ENCODE results near the gene RAB6B. TPM values are rescaled to one million over a fixed set of nuclear protein-coding genes. Genes with fewer than 3 reads are reported as not detected.

Gene RAB6B
- total RNA-seq, 6 experiments from 2014 or later = 1.6 to 5.4 (median 2.1) TPM

GRCh38 chr3:133843634-133844033 is 52.0 kb downstream of the RAB6B start:
- peak; percentile 43 for DNase-seq
- H3K27ac Mint-ChIP-seq = no peak overlapping the region
- H3K27me3 Mint-ChIP-seq (ENCODE audit: insufficient read depth) = peaks cover 14% of the 10 kb centered on the region
- no peaks in the 10 kb centered on the region for H3K9me3 Mint-ChIP-seq
- TF ChIP-seq CTCF (IDR thresholded peaks at IDR 0.05) = no peak
- H3K4me1 Mint-ChIP-seq (ENCODE audit: low read depth) = peaks cover 9% of the 10 kb centered on the region; the same call in 1 of the 2 replicates
- no peak overlapping the region for H3K4me3 Mint-ChIP-seq
- H3K36me3 Mint-ChIP-seq (ENCODE audit: low read depth) = no peaks in the 10 kb centered on the region

GRCh38 chr3:133842158-133842557 is 53.5 kb downstream of the RAB6B start:
- H3K4me3 Mint-ChIP-seq = no peak overlapping the region
- no peak for DNase-seq
- peaks cover 11% of the 10 kb centered on the region for H3K27me3 Mint-ChIP-seq (ENCODE audit: insufficient read depth)
- no peaks in the 10 kb centered on the region for H3K9me3 Mint-ChIP-seq
- no peak overlapping the region for H3K27ac Mint-ChIP-seq
- peaks cover 9% of the 10 kb centered on the region; the same call in 1 of the 2 replicates for H3K4me1 Mint-ChIP-seq (ENCODE audit: low read depth)
- H3K36me3 Mint-ChIP-seq (ENCODE audit: low read depth) = no peaks in the 10 kb centered on the region
- TF ChIP-seq CTCF (IDR thresholded peaks at IDR 0.05) = no peak

- H3K4me3 Mint-ChIP-seq = no peak overlapping the region
- peaks cover 9% of the 10 kb centered on the region; the same call in 1 of the 2 replicates for H3K4me1 Mint-ChIP-seq (ENCODE audit: low read depth)
- no peak for TF ChIP-seq CTCF (IDR thresholded peaks at IDR 0.05)
- DNase-seq = no peak
- no peaks in the 10 kb centered on the region for H3K9me3 Mint-ChIP-seq
- peaks cover 9% of the 10 kb centered on the region for H3K27me3 Mint-ChIP-seq (ENCODE audit: insufficient read depth)
- no peak overlapping the region for H3K27ac Mint-ChIP-seq
- H3K36me3 Mint-ChIP-seq (ENCODE audit: low read depth) = no peaks in the 10 kb centered on the region
These were observed 54.5 kb downstream of the RAB6B start for GRCh38 chr3:133841196-133841595.

- peaks cover 10% of the 10 kb centered on the region for H3K27me3 Mint-ChIP-seq (ENCODE audit: insufficient read depth)
- H3K9me3 Mint-ChIP-seq = no peaks in the 10 kb centered on the region
- no peak overlapping the region for H3K27ac Mint-ChIP-seq
- H3K4me3 Mint-ChIP-seq = no peak overlapping the region
- DNase-seq = no peak
- no peak for TF ChIP-seq CTCF (IDR thresholded peaks at IDR 0.05)
- peaks cover 9% of the 10 kb centered on the region; the same call in 1 of the 2 replicates for H3K4me1 Mint-ChIP-seq (ENCODE audit: low read depth)
- no peaks in the 10 kb centered on the region for H3K36me3 Mint-ChIP-seq (ENCODE audit: low read depth)
These were observed 54.9 kb downstream of the RAB6B start for GRCh38 chr3:133840767-133841166.

GRCh38 chr3:133840055-133840737 is 55.5 kb downstream of the RAB6B start:
- no peak overlapping the region for H3K27ac Mint-ChIP-seq
- peaks cover 9% of the 10 kb centered on the region; the same call in 1 of the 2 replicates for H3K4me1 Mint-ChIP-seq (ENCODE audit: low read depth)
- no peaks in the 10 kb centered on the region for H3K36me3 Mint-ChIP-seq (ENCODE audit: low read depth)
- no peak for TF ChIP-seq CTCF (IDR thresholded peaks at IDR 0.05)
- H3K4me3 Mint-ChIP-seq = no peak overlapping the region
- no peak for DNase-seq
- H3K9me3 Mint-ChIP-seq = no peaks in the 10 kb centered on the region
- H3K27me3 Mint-ChIP-seq (ENCODE audit: insufficient read depth) = peaks cover 12% of the 10 kb centered on the region

Data from HFFc6 (cell line).